IMR-90 (cell line): ENCODE data around the gene ZBTB9. TPM values are rescaled to one million over a fixed set of nuclear protein-coding genes. Genes with fewer than 3 reads are reported as not detected.

Source experiments
- ATAC-seq: fragments of 200-7000 bp; cut with Tn5 transposase; 2 replicates; pipeline ENCODE4 v1.9.1; 2020; ENCODE audit warnings: low read depth, mild to moderate bottlenecking, moderate library complexity
- BruUV-seq: library from RNA; stranded (reverse); fragments of 400-500 nt; replicated peaks from 2 replicates; lab custom pipeline; 2021; lab: Mats Ljungman, UMichigan
- CTCF ChIA-PET: fragments of 300-600 bp; formaldehyde crosslinking; extraction: SDS; loops from one replicate; lab custom pipeline; 2021; ENCODE audit warnings: antibody characterized with exemption; lab: Yijun Ruan, JAX
- POLR2A ChIA-PET: fragments of 300-600 bp; sonication (Branson Sonifier 250); formaldehyde crosslinking; loops from one replicate; lab custom pipeline; 2022; ENCODE audit warnings: antibody characterized with exemption; ENCODE audit not compliant: unreplicated experiment; lab: Charles Lee
- DNase-seq: peaks from one replicate; pipeline ENCODE4 v3.0.0; 2013
- H2AFZ ChIP-seq: replicated peaks from 2 replicates; pipeline ENCODE3; 2013; ENCODE audit warnings: low read length, mild to moderate bottlenecking; ENCODE audit not compliant: poor library complexity
- H2AK5ac ChIP-seq: 2 replicates; pipeline ENCODE4 v1.6.1; 2013; ENCODE audit warnings: low read depth, low read length, inconsistent platforms
- H2AK9ac ChIP-seq: replicated peaks from 2 replicates; pipeline ENCODE3; 2013; ENCODE audit warnings: mild to moderate bottlenecking, low read depth, low read length, moderate library complexity; ENCODE audit not compliant: poor library complexity
- H2BK120ac ChIP-seq: 2 replicates; pipeline ENCODE4 v1.6.1; 2013; ENCODE audit warnings: low read depth, low read length, inconsistent platforms
- H2BK15ac ChIP-seq: 3 replicates; pipeline ENCODE4 v1.6.1; 2013; ENCODE audit warnings: low read depth, low read length, inconsistent platforms
- H2BK20ac ChIP-seq: 2 replicates; pipeline ENCODE4 v1.6.1; 2013; ENCODE audit warnings: low read depth, mild to moderate bottlenecking, inconsistent platforms, low read length, moderate library complexity
- H2BK5ac ChIP-seq: 2 replicates; pipeline ENCODE4 v1.6.1; 2013; ENCODE audit warnings: mild to moderate bottlenecking, low read depth, low read length, inconsistent platforms; ENCODE audit not compliant: poor library complexity, severe bottlenecking
- H3K14ac ChIP-seq: replicated peaks from 2 replicates; pipeline ENCODE4 v1.6.1; 2013; ENCODE audit warnings: low read depth, low read length, inconsistent platforms
- H3K18ac ChIP-seq: 2 replicates; pipeline ENCODE4 v1.6.1; 2013; ENCODE audit warnings: low read depth, low read length, control low read depth
- H3K23ac ChIP-seq: 2 replicates; pipeline ENCODE4 v1.6.1; 2013; ENCODE audit warnings: low read depth, low read length, inconsistent platforms
- H3K27ac ChIP-seq: 2 replicates; pipeline ENCODE4 v1.5.1; 2013; ENCODE audit warnings: mild to moderate bottlenecking, control low read depth, low read length; ENCODE audit not compliant: insufficient read depth
- H3K27me3 ChIP-seq: 2 replicates; pipeline ENCODE4 v1.6.1; 2013; ENCODE audit warnings: low read length; ENCODE audit not compliant: control insufficient read depth, insufficient read depth
- H3K36me3 ChIP-seq: 2 replicates; pipeline ENCODE4 v1.6.1; 2013; ENCODE audit warnings: low read length, mixed read lengths; ENCODE audit not compliant: control insufficient read depth, insufficient read depth
- H3K4ac ChIP-seq: 2 replicates; pipeline ENCODE4 v1.6.1; 2013; ENCODE audit warnings: low read depth, low read length, inconsistent platforms
- H3K4me1 ChIP-seq: 2 replicates; pipeline ENCODE4 v1.6.1; 2013; ENCODE audit warnings: low read length, mixed read lengths; ENCODE audit not compliant: control insufficient read depth, insufficient read depth
- H3K4me2 ChIP-seq: 2 replicates; pipeline ENCODE4 v1.6.1; 2013; ENCODE audit warnings: low read depth, mild to moderate bottlenecking, control low read depth, low read length, moderate library complexity
- H3K4me3 ChIP-seq: 2 replicates; pipeline ENCODE4 v1.5.1; 2013; ENCODE audit warnings: low read depth, mild to moderate bottlenecking, control low read depth, low read length, moderate library complexity; ENCODE audit not compliant: insufficient read depth
- H3K56ac ChIP-seq: 2 replicates; pipeline ENCODE4 v1.6.1; 2013; ENCODE audit warnings: low read length, inconsistent platforms; ENCODE audit not compliant: insufficient read depth; ENCODE audit errors: extremely low read depth
- H3K79me1 ChIP-seq, 2 experiments: 2 replicates each; pipeline ENCODE4 v1.6.1; 2013; ENCODE audit warnings: low read length in 2 of 2, inconsistent platforms in 1 of 2, low read depth in 1 of 2
- H3K9ac ChIP-seq: 2 replicates; pipeline ENCODE4 v1.6.1; 2013; ENCODE audit warnings: low read depth, low read length, control low read depth
- H3K9me1 ChIP-seq: 2 replicates; pipeline ENCODE4 v1.6.1; 2013; ENCODE audit warnings: low read length, inconsistent platforms; ENCODE audit not compliant: insufficient read depth
- H3K9me3 ChIP-seq: 2 replicates; pipeline ENCODE4 v1.6.1; 2013; ENCODE audit warnings: low read length; ENCODE audit not compliant: control insufficient read depth, insufficient read depth
- H4K20me1 ChIP-seq: 2 replicates; pipeline ENCODE4 v1.6.1; 2013; ENCODE audit warnings: low read length, inconsistent platforms; ENCODE audit not compliant: insufficient read depth
- H4K5ac ChIP-seq: 2 replicates; pipeline ENCODE4 v1.6.1; 2013; ENCODE audit warnings: mild to moderate bottlenecking, low read depth, low read length, control low read depth
- H4K8ac ChIP-seq, 2 experiments: 2 replicates each; pipeline ENCODE4 v1.6.1; 2013; ENCODE audit warnings: low read depth in 2 of 2, low read length in 2 of 2, control low read depth in 1 of 2, inconsistent platforms in 1 of 2
- H4K91ac ChIP-seq: 2 replicates; pipeline ENCODE4 v1.6.1; 2013; ENCODE audit warnings: low read depth, low read length, inconsistent platforms; ENCODE audit not compliant: insufficient read depth
- CHD1 ChIP-seq: IDR thresholded peaks from 2 replicates; pipeline ENCODE4 v1.6.1; 2012; ENCODE audit warnings: low read depth, low read length, improper control_type of control experiment
- MXI1 ChIP-seq: IDR thresholded peaks from 2 replicates; pipeline ENCODE4 v1.6.1; 2012; ENCODE audit warnings: low read depth, mild to moderate bottlenecking, low read length, moderate library complexity, borderline replicate concordance
- POLR2A ChIP-seq: IDR thresholded peaks from 2 replicates; pipeline ENCODE4 v1.6.1; 2012; ENCODE audit warnings: mild to moderate bottlenecking, low read depth, low read length
- RFX5 ChIP-seq: IDR thresholded peaks from 2 replicates; pipeline ENCODE4 v1.8.0; 2012; ENCODE audit warnings: low read depth, mild to moderate bottlenecking, low read length, moderate library complexity
- WGBS, 2 experiments: methylation state at CpG; one replicate each; pipeline versions ENCODE4 v1.1.5 to v1.1.7; 2013; ENCODE audit warnings: missing lambda C conversion rate in 2 of 2; ENCODE audit not compliant: insufficient read length in 1 of 2; ENCODE audit errors: extremely low coverage in 2 of 2; 5-methylcytosine and 5-hydroxymethylcytosine counted together
- dilution Hi-C: fragments of 300-500 bp; cut with HindIII; formaldehyde crosslinking; loops from one replicate; pipeline ENCODE4 v1.14.3; 2018; ENCODE audit warnings: low sequenced_read_pairs; ENCODE audit not compliant: unreplicated experiment
- in situ Hi-C: fragments of 300-500 bp; cut with MboI; formaldehyde crosslinking; loops from 3 replicates; pipeline ENCODE4 v1.14.3; 2019; ENCODE audit warnings: low sequenced_read_pairs, inconsistent platforms, mixed read lengths
- intact Hi-C: fragments of 100-400 bp; cut with micrococcal nuclease; formaldehyde crosslinking; loops from 2 replicates; pipeline ENCODE4 v1.10.0; 2022
- polyA plus RNA-seq, 3 experiments: library from polyadenylated mRNA; depleted of rRNA; stranded (reverse); fragments of >200 nt; gene quantifications; 2 replicates each; pipeline ENCODE4 v1.2.3, GENCODE V29; 2012; ENCODE audit warnings: low replicate concordance in 1 of 3
- total RNA-seq: library from RNA; depleted of rRNA; stranded (reverse); fragments of >200 nt; gene quantifications from 2 replicates; pipeline ENCODE4 v1.2.3, GENCODE V29; 2012

ZBTB9 gene
- total and polyA plus RNA-seq, 2 of the 4 experiments (the other 2 are of a cell fraction), result 5.4 to 5.9 TPM

DNA sequence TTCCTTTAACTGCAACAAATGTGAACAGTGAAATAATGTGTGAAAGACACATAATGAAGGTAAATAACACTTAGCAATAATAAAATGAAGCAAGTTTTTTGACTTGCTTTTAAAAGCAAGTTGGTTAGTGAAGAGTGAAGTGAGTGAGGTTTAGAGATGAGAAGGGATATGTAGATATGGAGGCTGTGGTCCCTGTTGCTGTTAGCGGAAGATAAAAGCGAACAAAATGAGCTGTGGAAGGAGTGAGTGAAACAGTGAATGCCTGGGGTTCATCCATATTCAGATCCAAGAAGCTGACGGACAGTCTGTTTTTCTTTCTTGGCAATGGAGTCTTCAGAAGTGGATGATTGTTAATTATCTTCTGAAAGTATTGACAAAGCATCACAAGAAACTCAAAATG is 23.5 kb downstream of the ZBTB9 start:
- Histone ChIP-seq H4K20me1 (no peaks in the 10 kb centered on the region), H3K4me2 (no peak overlapping the region), H2BK20ac (no peak overlapping the region), H3K4me1 (no peaks in the 10 kb centered on the region), H2BK5ac (no peak overlapping the region), H3K4me3 (no peak overlapping the region), H3K14ac (no peak overlapping the region), H3K9ac (no peak overlapping the region), H4K5ac (no peak overlapping the region), H3K27ac (no peak overlapping the region), H4K8ac (no peak overlapping the region), H2BK15ac (no peak overlapping the region), H3K9me1 (no peaks in the 10 kb centered on the region), H2AK9ac (no peak overlapping the region), H3K23ac (no peak overlapping the region), H3K27me3 (peaks cover 5% of the 10 kb centered on the region), H2AFZ (no peak overlapping the region), H3K79me1 (no peaks in the 10 kb centered on the region), H3K9me3 (no peaks in the 10 kb centered on the region), H4K91ac (no peak overlapping the region), H3K36me3 (no peaks in the 10 kb centered on the region), H2BK120ac (no peak overlapping the region), H3K56ac (no peak overlapping the region), H2AK5ac (no peak overlapping the region), H3K4ac (no peak overlapping the region), H3K18ac (no peak overlapping the region)
- POLR2A ChIA-PET, result no interaction called here
- CTCF ChIA-PET, result no interaction called here
- intact Hi-C loops (no loop called here), dilution Hi-C loops (no loop called here), in situ Hi-C loops (no loop called here)
- no peak for TF ChIP-seq POLR2A
- no peak for TF ChIP-seq RFX5
- no peak for TF ChIP-seq MXI1
- TF ChIP-seq CHD1, result no peak
- no peak for DNase-seq
- no TSS peak for BruUV-seq
- ATAC-seq, result no peak
- WGBS, 2 experiments, result no CpG with 5 or more reads among the region's 3 CpGs
